GM18909 (cell line): ENCODE data around the gene RBM38.

Experiments
- ATAC-seq: cut with Tn5 transposase; IDR thresholded peaks from one replicate; pipeline ENCODE4 v1.9.1; 2021; ENCODE audit warnings: mild to moderate bottlenecking; ENCODE audit not compliant: unreplicated experiment, poor library complexity

Gene RBM38

DNA sequence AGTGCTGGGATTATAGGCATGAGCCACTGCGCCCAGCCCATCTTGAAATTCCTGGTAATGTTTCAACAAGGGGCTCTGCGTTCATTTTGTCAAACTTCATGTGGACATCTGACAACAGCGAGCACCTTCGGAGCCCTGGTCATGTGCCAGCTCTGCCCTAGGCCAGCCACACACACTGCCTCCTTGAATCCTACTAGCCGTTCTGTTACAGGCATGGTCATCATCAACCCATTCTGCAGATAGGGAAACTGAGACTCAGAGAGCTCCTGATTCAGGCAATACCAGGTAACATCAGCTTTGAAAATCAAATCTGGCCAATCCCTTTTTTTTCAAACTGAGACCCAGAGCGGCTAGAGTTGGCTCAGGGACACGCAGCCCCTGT lies 41.3 kb downstream of the RBM38 start:
- ATAC-seq, result no peak

DNA sequence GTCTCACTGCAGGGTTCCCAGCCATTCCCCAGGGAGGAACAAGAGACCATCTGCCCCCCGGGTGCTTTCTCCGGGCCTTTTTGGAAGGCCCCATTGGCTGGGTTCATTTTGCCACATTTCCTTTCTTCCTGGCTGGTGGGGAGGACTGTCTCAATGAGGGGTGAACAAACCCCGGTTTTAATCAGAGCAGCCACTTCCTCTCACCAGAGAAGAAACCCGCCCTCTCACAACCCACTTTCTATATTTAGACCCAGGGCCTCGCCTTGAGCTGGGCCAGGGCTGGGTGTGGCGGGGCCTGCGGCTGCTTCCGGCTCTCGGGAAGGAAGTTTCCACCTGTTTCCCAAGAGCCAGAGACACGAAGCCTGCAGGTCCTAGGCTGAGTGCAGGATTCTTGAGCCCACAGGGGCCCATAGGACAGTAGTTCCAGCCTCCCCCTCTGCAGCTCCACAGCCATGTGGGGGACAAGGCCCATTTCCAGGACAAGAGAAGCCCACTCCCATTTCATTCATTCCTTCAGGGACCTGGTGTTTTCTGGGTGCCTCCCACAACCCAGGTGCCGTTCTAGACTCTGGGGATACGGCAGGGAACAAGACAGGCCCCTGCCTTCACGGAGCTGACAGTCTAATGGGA lies 41.8 kb downstream of the RBM38 start:
- peak; percentile 91 for ATAC-seq

DNA sequence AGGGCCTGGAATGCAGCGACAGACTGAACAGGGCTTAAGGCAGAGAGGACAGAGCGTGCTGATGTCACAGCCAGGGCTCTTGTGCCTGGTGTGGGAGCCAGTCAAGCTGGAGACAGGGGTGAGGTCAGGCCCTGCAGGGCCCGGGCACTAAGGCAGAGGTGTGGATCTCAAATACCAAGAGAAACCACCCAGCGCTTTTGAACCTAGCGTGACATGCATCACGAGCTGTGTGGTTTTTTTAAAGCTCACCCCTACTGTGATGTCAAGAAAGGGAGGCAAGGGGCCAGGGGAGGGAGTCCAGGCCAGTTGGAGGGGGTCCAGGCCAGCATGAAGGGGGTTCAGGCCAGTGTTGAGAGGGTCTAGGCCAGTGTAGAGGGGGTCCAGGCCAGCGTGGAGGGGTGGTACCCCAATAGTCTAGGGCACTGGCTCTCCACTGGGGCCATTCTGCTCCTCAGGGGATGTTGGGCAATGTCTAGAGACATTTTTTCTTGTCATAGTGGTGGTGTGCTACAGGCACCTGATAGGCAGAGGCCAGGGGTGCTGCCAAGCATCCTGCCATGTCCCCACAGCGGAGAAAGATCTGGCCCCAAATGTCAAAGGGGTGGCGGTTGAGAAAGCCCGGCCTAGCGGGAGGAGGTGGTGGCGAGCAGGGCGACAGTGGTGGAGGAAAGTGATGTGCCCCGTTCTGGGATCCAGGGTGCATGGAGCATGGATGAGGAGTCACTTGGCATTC lies 42.6 kb downstream of the RBM38 start:
- ATAC-seq, result no peak

GRCh38 chr20:57434390-57434700 lies 43.1 kb downstream of the RBM38 start:
- no peak for ATAC-seq

- ATAC-seq, result no peak
These were observed 43.9 kb downstream of the RBM38 start for GRCh38 chr20:57435105-57435497.

DNA sequence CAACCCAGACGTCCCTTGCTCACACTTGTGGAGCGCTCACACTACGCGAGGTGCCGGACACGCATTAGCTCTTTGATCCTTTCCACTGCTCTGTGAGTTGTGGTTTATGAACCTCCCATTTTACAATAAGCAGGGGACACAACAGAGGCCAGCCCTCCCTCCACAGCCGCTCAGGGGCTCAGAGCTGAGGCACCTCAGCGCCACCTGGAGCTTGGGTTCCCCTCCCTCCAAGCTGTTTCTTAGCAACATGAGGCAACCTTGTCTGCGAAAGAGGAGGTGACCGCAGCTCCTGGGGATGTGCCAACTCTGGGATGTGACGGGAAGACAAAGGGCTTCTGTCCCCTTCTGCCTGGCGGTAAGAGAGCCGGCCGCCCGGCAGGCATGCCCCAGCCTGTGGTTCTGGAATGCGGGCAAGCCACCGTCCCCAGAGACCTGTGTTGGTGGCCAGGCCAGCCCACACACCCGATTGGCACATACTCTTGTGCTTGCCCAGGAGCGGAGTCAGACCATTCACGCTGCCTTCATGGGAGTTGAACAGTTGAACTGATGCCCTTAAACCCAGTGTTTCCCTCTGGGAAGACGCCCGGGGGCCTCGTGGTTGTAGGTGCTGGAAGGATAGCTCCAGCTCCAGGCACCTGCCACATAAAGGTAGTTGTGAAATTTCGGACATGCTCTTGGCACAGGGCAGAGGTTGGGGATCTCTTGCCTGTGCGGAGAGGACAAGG lies 44.5 kb downstream of the RBM38 start:
- no peak for ATAC-seq

DNA sequence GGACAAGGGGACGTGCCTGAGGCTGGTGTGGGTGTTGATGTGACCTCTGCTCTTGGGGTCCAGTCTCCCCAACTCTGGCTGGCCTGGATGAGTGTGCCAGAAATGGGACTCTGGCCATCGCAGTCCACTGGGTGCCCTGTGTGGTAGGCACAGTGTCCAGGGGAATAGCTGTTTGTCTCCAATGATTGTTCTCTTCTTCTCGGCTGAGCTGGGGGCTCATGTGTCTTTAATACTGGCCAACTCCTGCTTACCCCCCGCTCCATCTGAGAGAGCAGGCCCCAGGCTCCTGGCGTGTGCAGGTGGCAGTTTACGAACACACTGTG lies 45.0 kb downstream of the RBM38 start:
- ATAC-seq, result no peak

- no peak for ATAC-seq
These were observed 46.1 kb downstream of the RBM38 start for GRCh38 chr20:57437267-57437666.

GRCh38 chr20:57437672-57438330 lies 46.6 kb downstream of the RBM38 start:
- no peak for ATAC-seq

DNA sequence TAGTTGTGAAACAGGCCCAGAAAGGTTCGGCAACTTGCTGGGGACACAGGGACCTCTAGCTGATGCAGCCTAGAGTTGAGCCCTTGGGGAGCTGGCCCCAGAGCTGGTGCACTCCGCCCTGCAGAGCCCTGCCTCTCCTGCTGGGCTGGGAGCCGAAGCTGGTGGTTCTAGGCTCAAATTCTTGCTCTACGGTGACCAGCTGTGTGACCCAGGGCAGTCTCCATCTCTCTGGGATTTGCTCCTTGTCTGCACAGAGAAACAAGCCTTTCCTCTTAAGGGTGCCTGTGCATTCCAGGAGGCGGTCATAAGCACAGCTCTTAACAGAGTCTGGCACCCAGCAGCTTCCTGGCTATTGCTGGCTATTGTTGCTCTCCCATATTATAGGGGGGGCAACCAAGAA lies 47.4 kb downstream of the RBM38 start:
- ATAC-seq, result no peak

DNA sequence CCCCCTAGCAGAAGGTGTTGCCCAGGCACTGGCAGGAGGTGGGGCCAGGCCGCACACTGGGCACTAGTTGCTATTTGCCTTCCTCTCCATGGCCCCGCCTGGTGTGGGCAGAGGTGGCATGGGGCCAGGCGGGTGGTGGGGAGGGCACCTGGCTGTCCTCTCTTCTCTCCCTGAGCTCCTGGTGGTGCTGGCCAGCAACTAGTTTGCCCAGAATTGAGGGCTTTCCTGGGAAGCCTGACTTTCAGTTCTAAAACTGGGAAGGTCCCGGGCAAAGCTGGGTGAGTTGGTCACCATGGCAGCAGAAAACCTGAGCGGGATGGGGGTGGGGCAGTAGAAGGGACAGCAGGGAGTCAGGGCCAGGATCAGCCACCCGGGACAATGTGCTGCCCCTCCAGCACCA lies 48.2 kb downstream of the RBM38 start:
- ATAC-seq, result no peak

- ATAC-seq, result no peak
These were observed 48.8 kb downstream of the RBM38 start for GRCh38 chr20:57439993-57440392.

DNA sequence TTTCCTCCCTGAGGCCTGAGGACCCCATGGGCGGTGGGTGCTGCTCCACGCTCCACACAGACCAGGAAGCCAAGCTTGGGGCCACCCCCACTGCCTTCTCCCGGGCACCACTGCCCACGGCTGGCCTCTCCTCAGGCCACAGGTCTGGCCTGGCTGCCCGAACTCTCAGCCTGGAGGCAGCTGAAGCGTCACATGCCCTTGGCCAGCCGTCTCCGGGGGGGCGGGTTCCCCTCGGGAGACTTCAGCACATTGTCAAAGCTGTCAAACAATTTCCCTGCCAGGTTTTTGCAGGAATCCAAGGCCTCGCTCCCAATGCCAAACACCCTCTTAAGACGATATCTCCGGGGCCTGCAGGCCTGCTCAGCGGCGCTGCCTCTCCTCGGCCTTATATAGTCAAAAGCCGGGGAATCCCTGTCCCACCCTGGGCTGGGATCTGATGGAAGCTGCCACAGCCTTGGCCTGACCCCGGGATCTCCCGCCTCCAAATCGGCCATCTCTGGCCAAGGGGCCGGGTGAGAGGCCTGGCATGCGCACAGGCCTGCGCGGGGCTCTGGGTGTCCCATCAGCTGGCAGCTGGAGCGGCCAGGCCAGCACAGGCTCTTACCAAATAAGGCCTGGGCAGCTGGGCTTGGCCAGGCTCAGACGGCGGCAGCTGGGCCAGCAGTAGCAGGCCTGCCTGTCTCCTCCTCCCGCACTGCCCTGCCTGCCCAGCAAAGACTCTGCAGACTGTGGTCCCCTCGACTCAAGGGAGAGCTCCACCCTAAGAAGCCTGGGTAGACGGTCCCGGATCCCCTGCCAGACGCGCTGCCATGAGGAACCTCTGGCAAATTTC lies 49.7 kb downstream of the RBM38 start:
- ATAC-seq, result no peak

GRCh38 chr20:57441510-57442154 lies 50.4 kb downstream of the RBM38 start:
- ATAC-seq, result no peak

- no peak for ATAC-seq
These were observed 51.1 kb downstream of the RBM38 start for GRCh38 chr20:57442158-57442887.

GRCh38 chr20:57442888-57443239 lies 51.7 kb downstream of the RBM38 start:
- no peak for ATAC-seq

DNA sequence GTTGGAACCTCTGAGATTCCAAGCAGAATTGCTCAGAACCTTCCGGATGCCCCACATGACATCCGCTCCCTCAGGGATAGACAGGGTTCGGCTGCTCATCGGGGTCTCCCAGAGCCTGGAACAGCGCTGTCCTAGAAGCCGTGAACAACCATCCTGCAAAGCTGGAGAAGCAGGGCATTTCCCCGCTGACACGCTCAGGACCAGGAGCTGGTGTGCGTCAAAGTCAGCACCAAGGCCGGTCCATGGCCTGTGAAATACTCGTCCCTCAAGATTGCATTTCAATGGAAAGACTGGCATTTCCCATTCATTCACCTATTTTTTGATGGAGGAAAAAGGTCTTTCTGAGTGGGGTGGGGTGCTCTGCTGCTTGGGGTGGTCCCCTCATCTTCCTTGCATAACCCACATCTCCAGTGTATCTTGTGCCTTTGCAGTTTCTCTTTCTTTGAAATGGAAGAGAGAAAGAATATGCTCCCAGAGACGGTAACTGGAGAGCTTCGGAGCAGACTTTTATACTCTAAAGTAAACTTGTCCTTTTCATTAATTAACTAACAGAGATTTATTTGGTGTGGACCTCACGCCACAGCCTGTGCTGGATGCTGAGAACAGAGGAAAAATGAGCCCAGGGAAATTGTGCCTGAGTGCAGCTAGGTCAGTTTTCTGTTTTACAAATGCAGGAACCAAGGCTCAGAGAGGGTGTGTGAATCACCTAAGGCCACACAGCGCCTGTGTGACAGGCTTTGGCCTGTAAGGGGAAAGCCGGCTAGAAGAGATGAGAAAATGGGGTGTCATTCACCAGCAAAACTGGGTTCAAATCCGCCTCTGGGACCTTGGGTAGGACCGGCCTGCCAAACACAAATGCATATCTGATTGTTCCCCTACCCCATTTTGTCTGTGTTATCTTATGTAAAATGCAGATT lies 52.4 kb downstream of the RBM38 start:
- no peak for ATAC-seq

GRCh38 chr20:57444394-57445048 lies 53.3 kb downstream of the RBM38 start:
- no peak for ATAC-seq
